NCI-H2029 treated with DMSO at 0.1 percent for 48 hours (cell line): ENCODE data around the gene REXO5.
"Not testable (repeated sequence)": the region's sequence is repeated elsewhere in the genome, so short reads cannot be mapped to it uniquely, and the experiment has no call there.

Experiments
- DNase-seq: peaks from one replicate; lab custom pipeline; 2025; lab: John Stamatoyannopoulos, UW

Gene REXO5

GRCh38 chr16:20801278-20801677 lies 5.0 kb upstream of the REXO5 start:
- DNase-seq = no peak

GRCh38 chr16:20803192-20803560 lies 3.2 kb upstream of the REXO5 start:
- DNase-seq = no peak

GRCh38 chr16:20803561-20804214 lies 2.6 kb upstream of the REXO5 start:
- no peak for DNase-seq

- DNase-seq = not testable (repeated sequence)
Observed at GRCh38 chr16:20805684-20806167, 601 bp upstream of the REXO5 start.

GRCh38 chr16:20807862-20808261 lies 1.5 kb downstream of the REXO5 start:
- DNase-seq = no peak

GRCh38 chr16:20811889-20812439 lies 5.6 kb downstream of the REXO5 start:
- DNase-seq = no peak

GRCh38 chr16:20812510-20812909 lies 6.2 kb downstream of the REXO5 start:
- DNase-seq = no peak

- no peak for DNase-seq
Observed at GRCh38 chr16:20814784-20815183, 8.5 kb downstream of the REXO5 start.

- DNase-seq = no peak
Observed at GRCh38 chr16:20818929-20819585, 12.7 kb downstream of the REXO5 start.

GRCh38 chr16:20821682-20822081 lies 15.4 kb downstream of the REXO5 start:
- no peak for DNase-seq

- DNase-seq = no peak
Observed at GRCh38 chr16:20822521-20823325, 16.4 kb downstream of the REXO5 start.

- DNase-seq = no peak
Observed at GRCh38 chr16:20826039-20826566, 19.8 kb downstream of the REXO5 start.

- no peak for DNase-seq
Observed at GRCh38 chr16:20829536-20829935, 23.2 kb downstream of the REXO5 start.

GRCh38 chr16:20830372-20830771 lies 24.0 kb downstream of the REXO5 start:
- no peak for DNase-seq

GRCh38 chr16:20833086-20833485 lies 26.8 kb downstream of the REXO5 start:
- DNase-seq = no peak

GRCh38 chr16:20838240-20838639 lies 31.9 kb downstream of the REXO5 start:
- DNase-seq = no peak

- no peak for DNase-seq
Observed at GRCh38 chr16:20839504-20839903, 33.2 kb downstream of the REXO5 start.

GRCh38 chr16:20844054-20844453 lies 37.7 kb downstream of the REXO5 start:
- DNase-seq = no peak

- no peak for DNase-seq
Observed at GRCh38 chr16:20844588-20844987, 38.3 kb downstream of the REXO5 start.

- no peak for DNase-seq
Observed at GRCh38 chr16:20846030-20846429, 39.7 kb downstream of the REXO5 start.

- DNase-seq = no peak
Observed at GRCh38 chr16:20846551-20846950, 40.2 kb downstream of the REXO5 start.

GRCh38 chr16:20847550-20847949 lies 41.2 kb downstream of the REXO5 start:
- DNase-seq = no peak
